SK-N-SH (cell line): ENCODE measurements around the gene AMFR. TPM values are rescaled to one million over a fixed set of nuclear protein-coding genes. Genes with fewer than 3 reads are reported as not detected.

Source experiments
- CTCF ChIA-PET: fragments of 300-600, 350-600 bp; formaldehyde crosslinking; extraction: SDS; loops from one replicate; lab custom pipeline; 2021; lab: Yijun Ruan, JAX
- POLR2A ChIA-PET: fragments of 350-600 bp; sonication (Branson Sonifier 250); formaldehyde crosslinking; extraction: SDS; loops from one replicate; lab custom pipeline; 2020; ENCODE audit warnings: antibody characterized with exemption, inconsistent platforms; lab: Yijun Ruan, JAX
- DNase-seq: peaks from one replicate; pipeline ENCODE4 v3.0.0; 2012
- H2AFZ ChIP-seq: fragments of 200-600 bp; sonication (generic); 2 replicates; pipeline ENCODE4 v1.8.1; 2016; ENCODE audit warnings: antibody characterized with exemption, mild to moderate bottlenecking, low read depth
- H3F3A ChIP-seq: fragments of 200-600 bp; sonication (generic); replicated peaks from 2 replicates; pipeline ENCODE3; 2016; ENCODE audit warnings: antibody characterized with exemption, mild to moderate bottlenecking; ENCODE audit not compliant: insufficient read depth
- H3K27ac ChIP-seq, 2 experiments: fragments of 200-500 bp in 1 of 2; fragments of 200-600 bp in 1 of 2; sonication (Bioruptor generic) in 1 of 2; sonication (generic), shearing (Covaris generic) in 1 of 2; 2 replicates each; pipeline versions ENCODE4 v1.5.1 to v1.6.1; 2014 to 2016; ENCODE audit warnings: low read depth in 2 of 2, inconsistent platforms in 1 of 2, low read length in 1 of 2, mild to moderate bottlenecking in 1 of 2, mixed read lengths in 1 of 2
- H3K27me3 ChIP-seq: fragments of 200-600 bp; sonication (generic), shearing (Covaris generic); 2 replicates; pipeline ENCODE4 v1.6.1; 2016; ENCODE audit warnings: mixed run types; ENCODE audit not compliant: insufficient read depth
- H3K36me3 ChIP-seq, 2 experiments: fragments of 200-500 bp in 1 of 2; fragments of 200-600 bp in 1 of 2; sonication (Bioruptor generic) in 1 of 2; sonication (generic) in 1 of 2; replicated peaks in 1 of 2; 2 replicates each; pipeline versions ENCODE3 to v1.5.1; 2014 to 2016; ENCODE audit warnings: low read length in 1 of 2, mild to moderate bottlenecking in 1 of 2; ENCODE audit not compliant: insufficient read depth in 2 of 2, control insufficient read depth in 1 of 2
- H3K4me1 ChIP-seq, 2 experiments: fragments of 200-500 bp in 1 of 2; fragments of 200-600 bp in 1 of 2; sonication (Bioruptor generic) in 1 of 2; sonication (generic), shearing (Covaris generic) in 1 of 2; 2 replicates each; pipeline versions ENCODE4 v1.5.1 to v1.6.1; 2014 to 2016; ENCODE audit warnings: low read depth in 1 of 2, low read length in 1 of 2, mixed run types in 1 of 2; ENCODE audit not compliant: insufficient read depth in 2 of 2, control insufficient read depth in 1 of 2
- H3K4me2 ChIP-seq: fragments of 200-600 bp; sonication (generic), shearing (Covaris generic); 2 replicates; pipeline ENCODE4 v1.6.1; 2017; ENCODE audit warnings: mixed run types
- H3K4me3 ChIP-seq, 2 experiments: fragments of 200-500 bp in 1 of 2; fragments of 200-600 bp in 1 of 2; sonication (Bioruptor generic) in 1 of 2; sonication (generic), shearing (Covaris generic) in 1 of 2; 2 replicates each; pipeline versions ENCODE4 v1.5.1 to v1.8.1; 2014 to 2016; ENCODE audit warnings: low read depth in 2 of 2, inconsistent platforms in 1 of 2, low read length in 1 of 2, mild to moderate bottlenecking in 1 of 2, mixed read lengths in 1 of 2, moderate library complexity in 1 of 2
- H3K79me2 ChIP-seq: fragments of 200-600 bp; sonication (generic); 2 replicates; pipeline ENCODE4 v1.8.1; 2017; ENCODE audit warnings: mild to moderate bottlenecking; ENCODE audit not compliant: insufficient read depth
- H3K9ac ChIP-seq: fragments of 200-600 bp; sonication (generic); 2 replicates; pipeline ENCODE4 v1.6.1; 2017; ENCODE audit warnings: mixed run types
- H3K9me2 ChIP-seq: fragments of 200-600 bp; sonication (generic); 2 replicates; pipeline ENCODE4 v1.6.1; 2017; ENCODE audit warnings: mixed run types
- H3K9me3 ChIP-seq: fragments of 200-600 bp; sonication (generic); 2 replicates; pipeline ENCODE4 v1.6.1; 2017; ENCODE audit warnings: mixed run types, mild to moderate bottlenecking, moderate library complexity
- H4K20me1 ChIP-seq: fragments of 200-600 bp; sonication (generic); 2 replicates; pipeline ENCODE4 v1.6.1; 2017; ENCODE audit warnings: mild to moderate bottlenecking, mixed run types; ENCODE audit not compliant: insufficient read depth
- ELF1 ChIP-seq: IDR thresholded peaks from 2 replicates; pipeline ENCODE4 v1.4.0; 2012
- FOSL2 ChIP-seq: IDR thresholded peaks from 2 replicates; pipeline ENCODE4 v1.4.0; 2012; ENCODE audit warnings: low read depth, mild to moderate bottlenecking, moderate library complexity, borderline replicate concordance
- FOXM1 ChIP-seq: IDR thresholded peaks from 2 replicates; pipeline ENCODE4 v1.4.0; 2012; ENCODE audit warnings: low read depth, mild to moderate bottlenecking
- GABPA ChIP-seq: IDR thresholded peaks from 2 replicates; pipeline ENCODE4 v1.4.0; 2012; ENCODE audit warnings: low read depth, mild to moderate bottlenecking
- GATA2 ChIP-seq: sonication (generic); formaldehyde crosslinking; IDR thresholded peaks from 2 replicates; pipeline ENCODE4 v1.5.0; 2020; ENCODE audit warnings: mild to moderate bottlenecking, missing genetic modification reagents
- JUND ChIP-seq: IDR thresholded peaks from 2 replicates; pipeline ENCODE4 v1.4.0; 2012
- MXI1 ChIP-seq: IDR thresholded peaks from 2 replicates; pipeline ENCODE4 v1.6.1; 2012; ENCODE audit warnings: mild to moderate bottlenecking, low read depth, low read length, improper control_type of control experiment
- NFIC ChIP-seq: IDR thresholded peaks from 2 replicates; pipeline ENCODE4 v1.4.0; 2012; ENCODE audit warnings: borderline replicate concordance
- PBX3 ChIP-seq: IDR thresholded peaks from 2 replicates; pipeline ENCODE4; 2012
- RAD21 ChIP-seq: IDR thresholded peaks from 2 replicates; pipeline ENCODE4 v1.6.1; 2012; ENCODE audit warnings: mild to moderate bottlenecking, low read length
- RFX5 ChIP-seq: IDR thresholded peaks from 2 replicates; pipeline ENCODE4 v1.6.1; 2012; ENCODE audit warnings: mild to moderate bottlenecking, improper control_type of control experiment, low read length
- SMC3 ChIP-seq: IDR thresholded peaks from 2 replicates; pipeline ENCODE4 v1.6.1; 2012; ENCODE audit warnings: low read depth, low read length, improper control_type of control experiment
- TAF1 ChIP-seq: IDR thresholded peaks from 2 replicates; pipeline ENCODE4 v1.6.1; 2012; ENCODE audit warnings: low read depth, mild to moderate bottlenecking, low read length, moderate library complexity, borderline replicate concordance
- TCF12 ChIP-seq: IDR thresholded peaks from 2 replicates; pipeline ENCODE4 v1.4.0; 2012
- TEAD4 ChIP-seq: IDR thresholded peaks from 2 replicates; pipeline ENCODE4 v1.4.0; 2012; ENCODE audit warnings: mild to moderate bottlenecking, borderline replicate concordance; ENCODE audit not compliant: insufficient read depth
- YY1 ChIP-seq: IDR thresholded peaks from 2 replicates; pipeline ENCODE4 v1.4.0; 2012; ENCODE audit warnings: low read depth, mild to moderate bottlenecking
- WGBS: methylation state at CpG from one replicate; pipeline ENCODE4 v1.1.6; 2017; ENCODE audit warnings: low lambda C conversion rate; 5-methylcytosine and 5-hydroxymethylcytosine counted together
- polyA plus RNA-seq, 3 experiments: library from polyadenylated mRNA; depleted of rRNA; stranded (reverse); fragments of >200 nt; gene quantifications; 2 replicates each; pipeline ENCODE4 v1.2.3, GENCODE V29; 2012
- TF ChIP-seq, protein P1 (sequence below): IDR thresholded peaks from 2 replicates; pipeline ENCODE4 v1.6.1; 2012; ENCODE audit warnings: mild to moderate bottlenecking, low read depth, low read length, moderate library complexity
- TF ChIP-seq, protein P2 (sequence below): IDR thresholded peaks from 2 replicates; pipeline ENCODE4 v1.4.0; 2012; ENCODE audit warnings: low read depth
- TF ChIP-seq, protein P3 (sequence below): IDR thresholded peaks from 2 replicates; pipeline ENCODE4 v1.4.0; 2012; ENCODE audit warnings: low read depth, borderline replicate concordance

Gene AMFR
- polyA plus RNA-seq, 1 of the 3 experiments (the other 2 are of a cell fraction): 65.3 TPM

DNA sequence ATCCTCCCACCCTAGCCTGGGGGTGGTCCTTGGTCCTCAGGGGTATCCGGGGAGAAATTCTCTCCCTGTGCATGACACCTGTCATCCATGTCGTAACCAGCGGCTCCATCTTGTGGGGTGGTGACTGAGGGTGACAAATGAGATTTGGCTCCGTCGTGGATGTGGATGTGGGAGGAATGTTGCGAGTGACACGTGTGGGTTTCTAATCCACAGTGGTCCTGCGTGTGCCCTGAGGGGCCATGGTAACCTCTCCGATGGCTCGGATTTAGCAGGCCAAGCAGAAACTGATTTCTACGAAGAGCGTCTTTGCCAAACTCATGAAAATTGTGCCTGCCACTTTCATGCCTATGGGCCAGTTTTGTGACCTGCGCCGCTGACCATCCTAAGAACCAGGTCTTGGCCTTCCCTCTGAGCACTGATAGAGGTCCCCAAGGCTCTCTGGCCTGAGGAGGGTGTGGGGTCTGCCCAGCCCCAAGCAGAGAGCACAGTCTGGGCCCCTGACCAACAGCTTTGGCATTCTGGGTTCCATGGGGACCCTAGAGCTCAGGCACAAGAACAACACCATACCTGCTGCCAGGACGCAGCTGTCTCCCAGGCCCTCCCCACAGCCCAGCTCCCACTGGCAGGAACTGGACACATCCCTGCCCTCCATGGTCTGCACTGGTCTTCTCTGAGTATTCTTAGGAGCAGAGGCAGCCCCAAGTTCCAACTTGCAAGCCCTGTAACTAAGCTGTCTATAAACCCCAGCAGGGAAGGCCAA lies 79.0 kb downstream of the AMFR start (continued):
- no peak for TF ChIP-seq PBX3
- TF ChIP-seq, protein P1, sequence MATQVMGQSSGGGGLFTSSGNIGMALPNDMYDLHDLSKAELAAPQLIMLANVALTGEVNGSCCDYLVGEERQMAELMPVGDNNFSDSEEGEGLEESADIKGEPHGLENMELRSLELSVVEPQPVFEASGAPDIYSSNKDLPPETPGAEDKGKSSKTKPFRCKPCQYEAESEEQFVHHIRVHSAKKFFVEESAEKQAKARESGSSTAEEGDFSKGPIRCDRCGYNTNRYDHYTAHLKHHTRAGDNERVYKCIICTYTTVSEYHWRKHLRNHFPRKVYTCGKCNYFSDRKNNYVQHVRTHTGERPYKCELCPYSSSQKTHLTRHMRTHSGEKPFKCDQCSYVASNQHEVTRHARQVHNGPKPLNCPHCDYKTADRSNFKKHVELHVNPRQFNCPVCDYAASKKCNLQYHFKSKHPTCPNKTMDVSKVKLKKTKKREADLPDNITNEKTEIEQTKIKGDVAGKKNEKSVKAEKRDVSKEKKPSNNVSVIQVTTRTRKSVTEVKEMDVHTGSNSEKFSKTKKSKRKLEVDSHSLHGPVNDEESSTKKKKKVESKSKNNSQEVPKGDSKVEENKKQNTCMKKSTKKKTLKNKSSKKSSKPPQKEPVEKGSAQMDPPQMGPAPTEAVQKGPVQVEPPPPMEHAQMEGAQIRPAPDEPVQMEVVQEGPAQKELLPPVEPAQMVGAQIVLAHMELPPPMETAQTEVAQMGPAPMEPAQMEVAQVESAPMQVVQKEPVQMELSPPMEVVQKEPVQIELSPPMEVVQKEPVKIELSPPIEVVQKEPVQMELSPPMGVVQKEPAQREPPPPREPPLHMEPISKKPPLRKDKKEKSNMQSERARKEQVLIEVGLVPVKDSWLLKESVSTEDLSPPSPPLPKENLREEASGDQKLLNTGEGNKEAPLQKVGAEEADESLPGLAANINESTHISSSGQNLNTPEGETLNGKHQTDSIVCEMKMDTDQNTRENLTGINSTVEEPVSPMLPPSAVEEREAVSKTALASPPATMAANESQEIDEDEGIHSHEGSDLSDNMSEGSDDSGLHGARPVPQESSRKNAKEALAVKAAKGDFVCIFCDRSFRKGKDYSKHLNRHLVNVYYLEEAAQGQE: no peak
- no peak for TF ChIP-seq TAF1
- TF ChIP-seq RAD21: no peak

DNA sequence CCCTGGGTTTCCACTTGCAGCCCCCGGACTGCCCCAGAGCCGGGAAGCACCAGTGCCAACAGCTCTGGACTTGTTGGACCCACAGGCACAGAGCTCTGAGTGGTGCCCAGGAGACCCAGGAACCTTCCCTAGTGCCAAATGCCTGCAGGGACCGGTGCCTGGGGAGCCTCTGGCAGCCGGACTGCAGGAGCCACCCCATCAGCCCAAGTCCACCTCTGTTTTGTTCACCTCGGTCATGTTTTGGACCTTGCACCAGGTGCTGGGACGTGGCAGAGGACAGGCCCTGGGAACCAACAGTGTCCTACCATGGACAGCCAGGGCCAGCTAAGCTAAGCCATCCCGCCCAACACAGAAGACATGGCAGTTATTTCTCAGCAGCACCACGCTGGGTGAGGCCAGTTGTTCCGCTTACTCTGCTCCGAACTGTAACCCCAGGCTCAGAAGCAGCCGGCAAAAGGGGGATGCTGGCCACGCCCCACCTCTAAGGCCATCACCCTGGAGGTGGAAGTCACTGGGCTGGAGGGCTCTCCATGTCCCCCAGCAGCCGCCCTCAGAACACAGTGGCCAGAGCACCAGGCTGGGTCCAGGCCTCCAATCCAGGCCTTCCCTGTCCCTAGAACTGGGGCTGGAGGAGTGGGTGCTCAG lies 79.8 kb downstream of the AMFR start:
- POLR2A ChIA-PET: no interaction called here
- no peak overlapping the region for H3K9ac ChIP-seq
- H3K4me1 ChIP-seq: peaks cover 0 to 29% of the 10 kb centered on the region in 2 experiments; a peak in 1 of 4 replicates
- H3K4me2 ChIP-seq: no peak overlapping the region
- 59% methylated on average over 3 of the region's 13 CpGs for WGBS
- no peak for TF ChIP-seq GATA2 (CRISPR knock-in tag)
- TF ChIP-seq FOXM1: no peak
- no peak for TF ChIP-seq FOSL2
- no peak for TF ChIP-seq TEAD4
- no peak for TF ChIP-seq GABPA
- no peak for TF ChIP-seq NFIC
- TF ChIP-seq PBX3: no peak
- TF ChIP-seq, protein P2, sequence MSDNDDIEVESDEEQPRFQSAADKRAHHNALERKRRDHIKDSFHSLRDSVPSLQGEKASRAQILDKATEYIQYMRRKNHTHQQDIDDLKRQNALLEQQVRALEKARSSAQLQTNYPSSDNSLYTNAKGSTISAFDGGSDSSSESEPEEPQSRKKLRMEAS: no peak
- no peak for TF ChIP-seq SMC3
- TF ChIP-seq ELF1: no peak
- no peak for TF ChIP-seq RFX5
- TF ChIP-seq TCF12: no peak
- no peak for TF ChIP-seq YY1
- TF ChIP-seq RAD21: no peak
- no peak for TF ChIP-seq JUND
- TF ChIP-seq, protein P3, sequence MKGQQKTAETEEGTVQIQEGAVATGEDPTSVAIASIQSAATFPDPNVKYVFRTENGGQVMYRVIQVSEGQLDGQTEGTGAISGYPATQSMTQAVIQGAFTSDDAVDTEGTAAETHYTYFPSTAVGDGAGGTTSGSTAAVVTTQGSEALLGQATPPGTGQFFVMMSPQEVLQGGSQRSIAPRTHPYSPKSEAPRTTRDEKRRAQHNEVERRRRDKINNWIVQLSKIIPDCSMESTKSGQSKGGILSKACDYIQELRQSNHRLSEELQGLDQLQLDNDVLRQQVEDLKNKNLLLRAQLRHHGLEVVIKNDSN: no peak
- TF ChIP-seq TAF1: no peak
- no peak for TF ChIP-seq MXI1
- no peaks in the 10 kb centered on the region for H3F3A ChIP-seq
- H2AFZ ChIP-seq: no peak overlapping the region
- no peak overlapping the region for H3K27ac ChIP-seq
- no peaks in the 10 kb centered on the region for H4K20me1 ChIP-seq
- H3K9me2 ChIP-seq: no peaks in the 10 kb centered on the region
- H3K4me3 ChIP-seq: no peak overlapping the region
- H3K79me2 ChIP-seq: no peaks in the 10 kb centered on the region
- H3K9me3 ChIP-seq: no peaks in the 10 kb centered on the region
- H3K36me3 ChIP-seq: no peaks in the 10 kb centered on the region
- H3K27me3 ChIP-seq: no peaks in the 10 kb centered on the region
- CTCF ChIA-PET: interaction anchor here (1.1 to 1.4 kb wide), 2 partner anchors 11 to 880 kb away, joined by 3 to 6 read pairs; no protein-coding TSS in a partner anchor
- no peak for DNase-seq
